ENCODE measurements around the gene METTL9.
"Not testable (repeated sequence)": the region's sequence is repeated elsewhere in the genome, so short reads cannot be mapped to it uniquely, and the experiment has no call there.

DNA sequence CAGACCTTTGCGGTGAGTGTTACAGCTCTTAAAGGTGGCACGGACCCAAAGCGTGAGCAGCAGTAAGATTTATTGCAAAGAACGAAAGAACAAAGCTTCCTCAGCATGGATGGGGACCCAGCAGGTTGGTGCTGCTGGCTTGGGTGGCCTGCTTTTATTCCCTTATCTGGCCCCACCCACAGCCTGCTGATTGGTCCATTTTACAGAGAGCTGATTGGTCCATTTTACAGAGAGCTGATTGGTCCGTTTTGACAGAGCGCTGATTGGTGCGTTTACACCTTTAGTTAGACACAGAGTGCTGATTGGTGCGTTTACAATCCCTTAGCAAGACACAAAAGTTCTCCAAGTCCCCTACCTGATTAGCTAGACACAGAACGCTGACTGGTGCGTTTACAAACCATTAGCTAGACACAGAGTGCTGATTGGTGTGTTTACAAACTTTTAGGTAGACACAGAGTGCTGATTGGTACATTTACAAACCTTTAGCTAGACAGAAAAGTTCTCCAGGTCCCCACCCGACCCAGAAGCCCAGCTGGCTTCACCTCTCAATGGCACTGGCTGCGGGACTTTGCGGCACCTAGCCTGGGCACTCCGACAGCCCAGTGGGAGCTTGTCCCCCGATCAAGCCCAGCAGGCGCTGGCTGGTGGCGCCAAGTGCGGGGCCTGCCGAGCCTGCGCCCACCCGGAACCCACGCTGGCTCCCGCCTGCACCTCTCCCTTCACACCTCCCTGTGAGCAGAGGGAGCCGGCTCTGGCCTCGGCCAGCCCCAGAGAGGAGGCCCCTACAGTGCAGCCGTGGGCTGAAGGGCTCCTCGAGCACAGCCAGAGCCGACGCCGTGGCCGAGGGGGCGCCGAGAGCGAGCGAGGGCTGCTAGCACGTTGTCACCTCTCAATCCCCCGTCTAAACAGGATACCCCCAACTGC is 30.5 kb downstream of the METTL9 start:
- TF ChIP-seq, protein P1, sequence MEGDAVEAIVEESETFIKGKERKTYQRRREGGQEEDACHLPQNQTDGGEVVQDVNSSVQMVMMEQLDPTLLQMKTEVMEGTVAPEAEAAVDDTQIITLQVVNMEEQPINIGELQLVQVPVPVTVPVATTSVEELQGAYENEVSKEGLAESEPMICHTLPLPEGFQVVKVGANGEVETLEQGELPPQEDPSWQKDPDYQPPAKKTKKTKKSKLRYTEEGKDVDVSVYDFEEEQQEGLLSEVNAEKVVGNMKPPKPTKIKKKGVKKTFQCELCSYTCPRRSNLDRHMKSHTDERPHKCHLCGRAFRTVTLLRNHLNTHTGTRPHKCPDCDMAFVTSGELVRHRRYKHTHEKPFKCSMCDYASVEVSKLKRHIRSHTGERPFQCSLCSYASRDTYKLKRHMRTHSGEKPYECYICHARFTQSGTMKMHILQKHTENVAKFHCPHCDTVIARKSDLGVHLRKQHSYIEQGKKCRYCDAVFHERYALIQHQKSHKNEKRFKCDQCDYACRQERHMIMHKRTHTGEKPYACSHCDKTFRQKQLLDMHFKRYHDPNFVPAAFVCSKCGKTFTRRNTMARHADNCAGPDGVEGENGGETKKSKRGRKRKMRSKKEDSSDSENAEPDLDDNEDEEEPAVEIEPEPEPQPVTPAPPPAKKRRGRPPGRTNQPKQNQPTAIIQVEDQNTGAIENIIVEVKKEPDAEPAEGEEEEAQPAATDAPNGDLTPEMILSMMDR (IDR thresholded peaks at IDR 0.05): not testable (repeated sequence)
- not testable (repeated sequence) for TF ChIP-seq POLR2AphosphoS5 (IDR thresholded peaks at IDR 0.05)

All from stomach (tissue), 4 donors.